Stimulated activated CD8-positive, alpha-beta memory T cell treated with anti-CD3 and anti-CD28 coated beads, Interleukin-4, amount 100 ng/mL, for 24 hours (primary cell): ENCODE results near the gene ATP8B2.
"Not testable (repeated sequence)": the region's sequence is repeated elsewhere in the genome, so short reads cannot be mapped to it uniquely, and the experiment has no call there.

Experiments
- DNase-seq: peaks from one replicate; pipeline ENCODE4 v3.0.0-alpha.2; 2020; ENCODE audit warnings: low read depth

Gene ATP8B2

GRCh38 chr1:154347961-154348360 is 22.6 kb downstream of the ATP8B2 start:
- no peak for DNase-seq

DNA sequence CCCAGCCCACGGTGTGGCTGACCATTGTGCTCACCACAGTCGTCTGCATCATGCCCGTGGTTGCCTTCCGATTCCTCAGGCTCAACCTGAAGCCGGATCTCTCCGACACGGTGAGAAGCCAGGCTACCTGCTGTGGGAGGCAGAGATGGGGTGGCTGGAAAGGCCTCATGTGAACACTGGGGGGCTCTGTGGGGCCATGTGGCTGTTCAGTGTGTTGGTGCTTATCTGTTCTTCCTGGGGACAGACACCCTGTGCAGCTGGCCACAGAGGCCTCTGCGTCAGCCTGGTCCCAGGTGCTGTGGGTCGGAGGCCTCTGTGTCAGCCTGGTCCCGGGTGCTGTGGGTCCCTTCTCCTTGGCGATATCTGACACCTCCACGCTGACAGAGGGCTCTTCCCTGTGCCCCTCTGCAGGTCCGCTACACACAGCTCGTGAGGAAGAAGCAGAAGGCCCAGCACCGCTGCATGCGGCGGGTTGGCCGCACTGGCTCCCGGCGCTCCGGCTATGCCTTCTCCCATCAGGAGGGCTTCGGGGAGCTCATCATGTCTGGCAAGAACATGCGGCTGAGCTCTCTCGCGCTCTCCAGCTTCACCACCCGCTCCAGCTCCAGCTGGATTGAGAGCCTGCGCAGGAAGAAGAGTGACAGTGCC is 23.2 kb downstream of the ATP8B2 start:
- no peak for DNase-seq

GRCh38 chr1:154349121-154349520 is 23.8 kb downstream of the ATP8B2 start:
- no peak for DNase-seq

GRCh38 chr1:154350383-154350782 is 25.1 kb downstream of the ATP8B2 start:
- no peak for DNase-seq

DNA sequence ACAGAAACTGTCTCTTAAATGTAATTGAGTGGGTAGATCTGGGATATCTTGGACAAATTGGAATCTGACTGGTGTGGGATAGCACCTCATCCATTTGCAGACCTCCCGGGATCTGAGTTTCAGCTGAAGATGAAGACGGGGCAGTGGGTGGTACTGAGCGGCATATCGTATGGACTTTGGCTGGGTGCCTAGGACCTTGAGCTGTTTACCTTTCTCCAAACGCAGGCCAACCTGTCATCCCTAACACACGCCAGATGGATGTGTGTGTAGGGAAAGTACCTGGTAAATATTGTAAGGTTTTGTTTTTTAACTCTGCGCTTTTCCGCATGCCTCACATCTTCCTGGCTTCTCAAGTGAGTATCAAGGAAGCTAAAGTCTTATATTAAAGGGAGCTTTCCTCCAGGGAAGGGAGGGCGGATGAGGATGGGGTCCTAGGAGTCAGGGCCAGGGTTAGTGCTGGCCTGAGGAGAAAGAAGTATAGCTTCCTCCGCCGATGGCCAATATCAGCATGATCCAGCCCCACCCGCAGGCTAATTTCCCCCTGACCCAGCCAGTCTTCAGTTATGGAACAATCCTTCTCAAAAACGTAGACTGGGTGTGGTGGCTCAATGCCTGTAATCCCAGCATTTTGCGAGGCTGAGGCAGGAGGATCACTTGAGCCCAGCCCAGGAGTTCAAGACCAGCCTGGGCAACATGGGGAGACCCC is 26.2 kb downstream of the ATP8B2 start:
- DNase-seq: no peak

DNA sequence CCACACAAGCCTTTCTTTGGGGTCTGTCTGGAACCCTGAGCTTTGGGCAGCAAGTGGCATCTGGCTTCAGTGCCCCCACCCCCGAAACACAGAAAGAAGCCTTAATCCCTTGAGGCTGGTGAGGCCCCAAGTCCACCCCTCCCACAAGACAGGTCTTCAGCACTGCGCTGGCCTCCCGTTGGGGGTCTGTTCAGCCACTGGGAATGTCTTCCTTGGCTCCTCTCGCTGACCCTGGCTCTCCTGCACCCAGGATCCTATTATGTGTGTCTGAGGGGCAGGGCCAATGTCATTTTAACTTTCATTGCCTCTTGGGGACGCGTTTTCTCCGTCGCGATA is 26.9 kb downstream of the ATP8B2 start:
- DNase-seq: no peak

GRCh38 chr1:154352581-154353459 is 27.5 kb downstream of the ATP8B2 start:
- no peak for DNase-seq

- no peak for DNase-seq
Measured at GRCh38 chr1:154353460-154353904, 28.2 kb downstream of the ATP8B2 start.

DNA sequence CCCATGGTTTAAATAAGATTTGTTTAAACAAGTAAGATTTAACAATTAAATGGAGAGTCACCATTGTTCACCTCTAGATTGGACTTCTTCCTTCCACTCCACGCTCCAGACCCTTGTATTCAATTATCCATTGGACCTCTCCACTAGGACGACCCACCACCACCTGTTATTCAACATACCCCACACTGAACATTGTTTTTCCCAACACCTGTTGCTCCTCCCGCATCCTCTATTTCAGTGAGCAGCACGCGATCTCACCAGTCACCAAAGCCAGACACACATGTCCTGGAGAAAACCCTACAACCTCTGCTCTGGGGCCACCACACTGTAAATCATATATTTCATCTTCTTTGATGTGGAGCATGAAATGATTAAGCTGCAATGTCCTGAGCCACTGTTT is 28.6 kb downstream of the ATP8B2 start:
- no peak for DNase-seq

DNA sequence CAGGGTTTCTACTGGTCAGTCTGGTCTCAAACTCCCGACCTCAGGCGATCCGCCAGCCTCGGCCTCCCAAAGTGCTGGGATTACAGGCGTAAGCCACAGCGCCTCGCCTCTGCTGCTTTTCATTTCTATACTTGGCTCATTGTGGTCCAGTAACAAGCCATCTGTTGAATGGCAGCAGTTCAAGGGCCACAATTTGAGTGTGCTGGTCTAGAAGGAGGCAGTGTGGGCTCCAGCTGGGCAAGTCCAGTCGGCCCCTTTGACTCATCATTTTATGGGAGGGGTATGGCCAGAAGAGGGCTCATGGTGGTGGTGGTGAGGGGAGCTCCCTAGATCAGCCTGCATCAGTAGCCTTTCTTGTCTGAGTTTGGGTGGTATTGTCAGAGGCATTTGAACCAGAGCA is 33.2 kb downstream of the ATP8B2 start:
- DNase-seq: no peak

DNA sequence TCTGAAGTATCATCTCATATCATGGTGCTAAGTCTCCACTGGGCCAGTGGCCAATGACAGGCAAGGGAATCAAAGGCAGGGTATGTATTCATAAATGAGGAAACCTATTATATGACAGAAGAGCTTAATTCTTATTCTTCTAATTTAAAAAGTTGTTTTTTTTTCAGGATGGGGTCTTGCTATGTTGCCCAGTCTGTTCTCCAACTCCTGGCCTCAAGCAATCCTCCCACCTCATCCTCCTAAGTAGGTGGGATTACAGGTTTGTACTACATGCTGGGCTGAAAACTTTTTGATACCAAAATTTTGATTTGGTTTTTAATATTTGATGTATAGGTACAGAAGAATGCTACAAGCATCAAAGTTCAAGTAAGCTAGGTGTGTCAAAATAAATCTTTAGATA is 35.0 kb downstream of the ATP8B2 start:
- no peak for DNase-seq

- DNase-seq: not testable (repeated sequence)
Measured at GRCh38 chr1:154360881-154361280, 35.6 kb downstream of the ATP8B2 start.

- no peak for DNase-seq
Measured at GRCh38 chr1:154361357-154361756, 36.0 kb downstream of the ATP8B2 start.

- DNase-seq: no peak
Measured at GRCh38 chr1:154371436-154371835, 46.1 kb downstream of the ATP8B2 start.

GRCh38 chr1:154373777-154374357 is 48.5 kb downstream of the ATP8B2 start:
- not testable (repeated sequence) for DNase-seq

GRCh38 chr1:154379301-154379700 is 54.0 kb downstream of the ATP8B2 start:
- no peak for DNase-seq

- no peak for DNase-seq
Measured at GRCh38 chr1:154384650-154385489, 59.5 kb downstream of the ATP8B2 start.

- DNase-seq: peak; percentile 80
Measured at GRCh38 chr1:154386643-154387352, 61.5 kb downstream of the ATP8B2 start.

GRCh38 chr1:154391086-154391770 is 65.9 kb downstream of the ATP8B2 start:
- no peak for DNase-seq

GRCh38 chr1:154398141-154398540 is 72.8 kb downstream of the ATP8B2 start:
- DNase-seq: no peak
